SK-N-SH (cell line): Measurements from ENCODE around the gene PCYT2. TPM values are rescaled to one million over a fixed set of nuclear protein-coding genes. Genes with fewer than 3 reads are reported as not detected.
A peak's percentile ranks its signal among the peaks of the same experiment; 100 is the strongest.

Experiments used
- CTCF ChIA-PET: fragments of 300-600, 350-600 bp; formaldehyde crosslinking; extraction: SDS; loops from one replicate; lab custom pipeline; 2021; lab: Yijun Ruan, JAX
- POLR2A ChIA-PET: fragments of 350-600 bp; sonication (Branson Sonifier 250); formaldehyde crosslinking; extraction: SDS; loops from one replicate; lab custom pipeline; 2020; ENCODE audit warnings: antibody characterized with exemption, inconsistent platforms; lab: Yijun Ruan, JAX
- DNase-seq: peaks from one replicate; pipeline ENCODE4 v3.0.0; 2012
- H2AFZ ChIP-seq: fragments of 200-600 bp; sonication (generic); 2 replicates; pipeline ENCODE4 v1.8.1; 2016; ENCODE audit warnings: antibody characterized with exemption, mild to moderate bottlenecking, low read depth
- H3F3A ChIP-seq: fragments of 200-600 bp; sonication (generic); replicated peaks from 2 replicates; pipeline ENCODE3; 2016; ENCODE audit warnings: antibody characterized with exemption, mild to moderate bottlenecking; ENCODE audit not compliant: insufficient read depth
- H3K27ac ChIP-seq, 2 experiments: fragments of 200-500 bp in 1 of 2; fragments of 200-600 bp in 1 of 2; sonication (Bioruptor generic) in 1 of 2; sonication (generic), shearing (Covaris generic) in 1 of 2; 2 replicates each; pipeline versions ENCODE4 v1.5.1 to v1.6.1; 2014 to 2016; ENCODE audit warnings: low read depth in 2 of 2, inconsistent platforms in 1 of 2, low read length in 1 of 2, mild to moderate bottlenecking in 1 of 2, mixed read lengths in 1 of 2
- H3K27me3 ChIP-seq: fragments of 200-600 bp; sonication (generic), shearing (Covaris generic); 2 replicates; pipeline ENCODE4 v1.6.1; 2016; ENCODE audit warnings: mixed run types; ENCODE audit not compliant: insufficient read depth
- H3K36me3 ChIP-seq, 2 experiments: fragments of 200-500 bp in 1 of 2; fragments of 200-600 bp in 1 of 2; sonication (Bioruptor generic) in 1 of 2; sonication (generic) in 1 of 2; replicated peaks in 1 of 2; 2 replicates each; pipeline versions ENCODE3 to v1.5.1; 2014 to 2016; ENCODE audit warnings: low read length in 1 of 2, mild to moderate bottlenecking in 1 of 2; ENCODE audit not compliant: insufficient read depth in 2 of 2, control insufficient read depth in 1 of 2
- H3K4me1 ChIP-seq, 2 experiments: fragments of 200-500 bp in 1 of 2; fragments of 200-600 bp in 1 of 2; sonication (Bioruptor generic) in 1 of 2; sonication (generic), shearing (Covaris generic) in 1 of 2; 2 replicates each; pipeline versions ENCODE4 v1.5.1 to v1.6.1; 2014 to 2016; ENCODE audit warnings: low read depth in 1 of 2, low read length in 1 of 2, mixed run types in 1 of 2; ENCODE audit not compliant: insufficient read depth in 2 of 2, control insufficient read depth in 1 of 2
- H3K4me2 ChIP-seq: fragments of 200-600 bp; sonication (generic), shearing (Covaris generic); 2 replicates; pipeline ENCODE4 v1.6.1; 2017; ENCODE audit warnings: mixed run types
- H3K4me3 ChIP-seq, 2 experiments: fragments of 200-500 bp in 1 of 2; fragments of 200-600 bp in 1 of 2; sonication (Bioruptor generic) in 1 of 2; sonication (generic), shearing (Covaris generic) in 1 of 2; 2 replicates each; pipeline versions ENCODE4 v1.5.1 to v1.8.1; 2014 to 2016; ENCODE audit warnings: low read depth in 2 of 2, inconsistent platforms in 1 of 2, low read length in 1 of 2, mild to moderate bottlenecking in 1 of 2, mixed read lengths in 1 of 2, moderate library complexity in 1 of 2
- H3K79me2 ChIP-seq: fragments of 200-600 bp; sonication (generic); 2 replicates; pipeline ENCODE4 v1.8.1; 2017; ENCODE audit warnings: mild to moderate bottlenecking; ENCODE audit not compliant: insufficient read depth
- H3K9ac ChIP-seq: fragments of 200-600 bp; sonication (generic); 2 replicates; pipeline ENCODE4 v1.6.1; 2017; ENCODE audit warnings: mixed run types
- H3K9me2 ChIP-seq: fragments of 200-600 bp; sonication (generic); 2 replicates; pipeline ENCODE4 v1.6.1; 2017; ENCODE audit warnings: mixed run types
- H3K9me3 ChIP-seq: fragments of 200-600 bp; sonication (generic); 2 replicates; pipeline ENCODE4 v1.6.1; 2017; ENCODE audit warnings: mixed run types, mild to moderate bottlenecking, moderate library complexity
- H4K20me1 ChIP-seq: fragments of 200-600 bp; sonication (generic); 2 replicates; pipeline ENCODE4 v1.6.1; 2017; ENCODE audit warnings: mild to moderate bottlenecking, mixed run types; ENCODE audit not compliant: insufficient read depth
- FOXJ3 ChIP-seq: sonication (generic); formaldehyde crosslinking; IDR thresholded peaks from 2 replicates; pipeline ENCODE4 v1.5.1; 2020; ENCODE audit warnings: mild to moderate bottlenecking, missing genetic modification reagents
- RAD21 ChIP-seq: IDR thresholded peaks from 2 replicates; pipeline ENCODE4 v1.6.1; 2012; ENCODE audit warnings: mild to moderate bottlenecking, low read length
- TAF1 ChIP-seq: IDR thresholded peaks from 2 replicates; pipeline ENCODE4 v1.6.1; 2012; ENCODE audit warnings: low read depth, mild to moderate bottlenecking, low read length, moderate library complexity, borderline replicate concordance
- TCF12 ChIP-seq: IDR thresholded peaks from 2 replicates; pipeline ENCODE4 v1.4.0; 2012
- USF2 ChIP-seq: fragments of 150-350 bp; IDR thresholded peaks from 2 replicates; pipeline ENCODE4 v1.6.1; 2017; ENCODE audit warnings: antibody characterized with exemption, low read length, low read depth, borderline replicate concordance
- WGBS: methylation state at CpG from one replicate; pipeline ENCODE4 v1.1.6; 2017; ENCODE audit warnings: low lambda C conversion rate; 5-methylcytosine and 5-hydroxymethylcytosine counted together
- polyA plus RNA-seq, 3 experiments: library from polyadenylated mRNA; depleted of rRNA; stranded (reverse); fragments of >200 nt; gene quantifications; 2 replicates each; pipeline ENCODE4 v1.2.3, GENCODE V29; 2012

PCYT2 gene
- polyA plus RNA-seq, 1 of the 3 experiments (the other 2 are of a cell fraction): 46.2 TPM

- POLR2A ChIA-PET: interaction anchor here (0.6 to 5.0 kb wide), 6 partner anchors 8 to 91 kb away, joined by 3 to 34 read pairs (median 4); partner anchors contain the start of genes P4HB and PYCR1
Measured at GRCh38 chr17:81929253-81930141, 18.3 kb upstream of the PCYT2 start.

GRCh38 chr17:81928544-81929252 lies 17.5 kb upstream of the PCYT2 start:
- H4K20me1 ChIP-seq: peaks cover 36% of the 10 kb centered on the region
- CTCF ChIA-PET: interaction anchor here (0.7 to 11.7 kb wide), 21 partner anchors 8 to 1654 kb away, joined by 3 to 107 read pairs (median 6); partner anchors contain the start of genes ALYREF, ANAPC11, ARHGDIA and ASPSCR1

More at GRCh38 chr17:81929253-81930141, 18.3 kb upstream of the PCYT2 start:
- H3K9ac ChIP-seq: no peak overlapping the region
- peaks cover 0 to 13% of the 10 kb centered on the region in 2 experiments for H3K36me3 ChIP-seq
- H3K4me1 ChIP-seq: peaks cover 12 to 27% of the 10 kb centered on the region in 2 experiments; a peak in 2 of 4 replicates
- no peaks in the 10 kb centered on the region for H3K27me3 ChIP-seq
- H3K4me2 ChIP-seq: peak overlapping the region; percentile 100
- CTCF ChIA-PET: interaction anchor here (1.3 to 11.7 kb wide), 10 partner anchors 8 to 101 kb away, joined by 4 to 107 read pairs (median 14); partner anchors contain the start of genes NOTUM, PCYT2, PYCR1 and RAC3
- peaks cover 17% of the 10 kb centered on the region for H3F3A ChIP-seq
- H2AFZ ChIP-seq: no peak overlapping the region
- H3K27ac ChIP-seq: no peak overlapping the region
- peak overlapping the region in 1 of 2 experiments; percentile 92; a peak in 1 of 4 replicates for H3K4me3 ChIP-seq
- 95% methylated on average over 28 of the region's 31 CpGs for WGBS
- no peak for TF ChIP-seq TCF12
- no peak for TF ChIP-seq RAD21
- TF ChIP-seq FOXJ3 (CRISPR knock-in tag): no peak
- no peak for TF ChIP-seq TAF1
- no peaks in the 10 kb centered on the region for H3K9me2 ChIP-seq
- no peaks in the 10 kb centered on the region for H3K9me3 ChIP-seq
- peaks cover 28% of the 10 kb centered on the region for H4K20me1 ChIP-seq
- no peak for DNase-seq
- peaks cover 27% of the 10 kb centered on the region for H3K79me2 ChIP-seq

More at GRCh38 chr17:81928544-81929252, 17.5 kb upstream of the PCYT2 start:
- Histone ChIP-seq H2AFZ (peak overlapping the region; percentile 82), H3K4me3 (peak overlapping the region; percentile 92), H3K9ac (peak overlapping the region; percentile 70), H3K27ac (peak overlapping the region in 1 of 2 experiments; percentile 85; a peak in 3 of 4 replicates), H3K9me3 (no peaks in the 10 kb centered on the region), H3K79me2 (peaks cover 35% of the 10 kb centered on the region), H3K4me1 (peaks cover 18 to 30% of the 10 kb centered on the region in 2 experiments; a peak in 2 of 4 replicates), H3F3A (peaks cover 17% of the 10 kb centered on the region), H3K27me3 (no peaks in the 10 kb centered on the region), H3K36me3 (peaks cover 0 to 6% of the 10 kb centered on the region in 2 experiments), H3K4me2 (peak overlapping the region; percentile 100), H3K9me2 (no peaks in the 10 kb centered on the region)
- TF ChIP-seq USF2: no peak
- TF ChIP-seq RAD21: no peak
- 57% methylated on average over 28 of the region's 44 CpGs for WGBS
- peak; percentile 80 for DNase-seq
- POLR2A ChIA-PET: interaction anchor here (0.6 to 5.0 kb wide), 9 partner anchors 9 to 109 kb away, joined by 3 to 34 read pairs (median 4); partner anchors contain the start of genes ARHGDIA, CENPX, DCXR and LRRC45
